Smooth muscle cell of the brain vasculature (primary cell): ENCODE data around the gene RASL11B.
"Not testable (repeated sequence)": the region's sequence is repeated elsewhere in the genome, so short reads cannot be mapped to it uniquely, and the experiment has no call there.

Experiments used
- DNase-seq: peaks from one replicate; pipeline ENCODE4 v3.0.0-alpha.2; 2012; ENCODE audit warnings: low read depth, low spot score

Gene RASL11B, protein sequence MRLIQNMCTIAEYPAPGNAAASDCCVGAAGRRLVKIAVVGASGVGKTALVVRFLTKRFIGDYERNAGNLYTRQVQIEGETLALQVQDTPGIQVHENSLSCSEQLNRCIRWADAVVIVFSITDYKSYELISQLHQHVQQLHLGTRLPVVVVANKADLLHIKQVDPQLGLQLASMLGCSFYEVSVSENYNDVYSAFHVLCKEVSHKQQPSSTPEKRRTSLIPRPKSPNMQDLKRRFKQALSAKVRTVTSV

GRCh38 chr4:52861879-52862616 is at the start of gene RASL11B:
Gene RASL11B, plus strand, starts transcription at chr4:52862317. Its CDS starts 191 bp downstream, at chr4:52862508.
- DNase-seq, result peak; percentile 23

DNA sequence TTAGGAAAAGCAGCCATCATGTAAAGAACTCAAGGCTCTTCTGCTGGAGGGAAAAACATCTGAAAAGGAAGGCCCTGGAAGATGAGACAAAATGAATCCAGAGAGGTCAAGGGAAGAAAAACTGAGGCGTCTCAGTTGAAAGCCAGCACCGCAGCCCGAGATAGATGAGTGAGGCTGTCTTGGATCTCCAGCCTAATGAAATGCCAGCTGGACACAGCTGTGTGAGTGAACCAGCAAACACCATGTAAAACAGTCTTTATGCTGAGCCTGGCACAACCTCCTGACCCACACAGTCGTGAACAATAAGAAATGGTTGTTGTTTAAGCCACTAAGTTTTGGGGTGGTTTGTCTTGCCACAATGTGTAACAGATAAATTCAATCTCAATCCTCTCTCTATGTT is 48.6 kb upstream of the RASL11B start:
- DNase-seq, result no peak

DNA sequence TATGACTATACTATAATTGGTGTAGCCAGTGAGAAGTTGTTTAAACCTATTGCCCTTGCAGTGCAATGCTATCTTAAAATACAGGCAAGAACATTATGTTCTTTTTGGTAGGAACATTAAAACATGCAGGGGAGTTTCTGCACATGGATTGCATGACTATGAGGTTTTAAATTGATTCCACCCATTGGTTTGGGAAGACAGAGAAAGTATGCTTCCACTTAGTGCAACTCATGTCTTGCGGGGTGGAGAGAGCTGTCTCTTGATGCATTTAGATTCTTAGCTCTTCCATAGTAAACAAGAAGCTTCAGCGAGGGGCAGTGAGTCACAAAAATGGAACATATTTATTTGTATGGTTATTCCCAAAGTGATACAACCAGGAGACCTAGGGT is 39.5 kb upstream of the RASL11B start:
- DNase-seq, result no peak

DNA sequence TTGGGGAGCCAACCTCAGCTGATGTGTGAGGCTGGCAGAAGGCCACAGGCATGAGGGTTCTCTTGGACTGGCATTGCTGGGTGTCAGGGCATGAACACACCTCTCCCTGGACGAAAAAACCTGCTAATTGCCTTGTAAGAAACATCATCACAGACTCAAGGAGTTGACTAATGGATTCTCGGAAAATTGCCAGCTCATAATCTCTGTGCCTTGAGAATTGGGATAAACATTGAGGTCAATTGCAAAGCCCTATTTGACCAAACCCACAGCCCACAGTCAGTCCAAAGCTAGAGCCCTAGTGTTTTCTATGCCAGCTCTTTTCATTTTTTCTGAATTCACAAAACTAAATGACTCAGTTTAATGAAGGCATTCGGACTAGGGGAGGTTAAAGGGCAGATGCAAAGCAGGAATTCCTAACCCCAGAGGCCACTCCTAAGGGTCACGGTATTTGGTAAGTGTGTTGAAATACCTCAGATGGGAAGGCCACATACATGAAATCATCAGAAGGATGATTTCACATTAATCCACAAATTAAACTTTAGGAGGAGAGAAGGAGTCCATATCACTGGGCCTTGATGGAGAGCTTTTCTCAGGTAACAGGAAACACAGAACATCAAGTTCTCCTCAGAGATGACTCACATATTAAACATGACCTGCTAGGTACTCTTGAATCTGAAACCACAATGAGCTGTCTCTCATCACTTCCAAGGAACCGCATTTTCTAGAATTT is 39.0 kb upstream of the RASL11B start:
- DNase-seq, result no peak

GRCh38 chr4:52823702-52824092 is 38.4 kb upstream of the RASL11B start:
- DNase-seq, result no peak

DNA sequence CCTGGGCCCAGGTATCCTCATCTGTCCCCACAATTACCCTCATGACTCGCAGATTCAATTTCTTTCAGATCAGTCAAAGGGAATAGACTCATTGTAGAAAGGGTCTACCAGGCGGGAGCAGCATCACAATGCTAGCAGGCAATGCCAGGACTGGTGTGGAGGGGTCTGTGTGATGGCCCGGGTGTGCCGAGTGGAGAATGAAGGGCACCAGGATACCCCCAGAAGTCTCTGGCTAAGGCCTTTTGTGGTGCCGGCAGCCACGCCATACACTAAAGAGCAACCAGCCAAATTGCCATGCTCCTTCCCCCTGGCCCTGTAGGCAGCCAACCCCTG is 37.9 kb upstream of the RASL11B start:
- DNase-seq, result no peak

- no peak for DNase-seq
Observed at GRCh38 chr4:52824603-52825459, 37.3 kb upstream of the RASL11B start.

GRCh38 chr4:52825460-52826090 is 36.5 kb upstream of the RASL11B start:
- DNase-seq, result no peak

DNA sequence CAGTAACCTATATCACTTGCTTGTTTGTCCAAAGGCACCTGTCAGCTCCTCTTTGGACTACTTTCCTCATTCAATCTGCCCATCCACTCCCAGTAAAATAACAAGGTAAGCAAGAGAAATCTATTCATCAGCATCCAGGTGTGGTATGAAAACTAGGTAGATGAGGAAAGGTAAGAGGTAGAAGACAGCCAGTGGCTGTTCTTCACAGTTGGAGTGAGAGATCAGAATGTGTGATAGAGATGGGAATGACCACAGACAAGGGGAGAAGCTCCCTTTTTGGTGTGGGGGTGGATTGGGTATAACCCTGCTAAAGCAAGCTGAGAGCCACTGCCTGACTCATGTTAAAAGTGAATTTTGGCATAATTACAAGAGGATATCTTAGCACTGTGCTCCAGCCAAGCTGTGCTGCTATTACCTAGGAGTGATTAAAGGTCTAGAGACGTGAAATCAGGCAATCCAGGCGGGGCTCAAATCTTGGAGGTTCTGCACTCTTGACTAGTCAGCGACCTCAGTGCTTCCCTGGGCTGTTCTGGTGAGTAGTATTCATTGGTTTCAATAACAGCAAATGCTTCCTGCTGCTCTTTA is 28.1 kb upstream of the RASL11B start:
- no peak for DNase-seq

DNA sequence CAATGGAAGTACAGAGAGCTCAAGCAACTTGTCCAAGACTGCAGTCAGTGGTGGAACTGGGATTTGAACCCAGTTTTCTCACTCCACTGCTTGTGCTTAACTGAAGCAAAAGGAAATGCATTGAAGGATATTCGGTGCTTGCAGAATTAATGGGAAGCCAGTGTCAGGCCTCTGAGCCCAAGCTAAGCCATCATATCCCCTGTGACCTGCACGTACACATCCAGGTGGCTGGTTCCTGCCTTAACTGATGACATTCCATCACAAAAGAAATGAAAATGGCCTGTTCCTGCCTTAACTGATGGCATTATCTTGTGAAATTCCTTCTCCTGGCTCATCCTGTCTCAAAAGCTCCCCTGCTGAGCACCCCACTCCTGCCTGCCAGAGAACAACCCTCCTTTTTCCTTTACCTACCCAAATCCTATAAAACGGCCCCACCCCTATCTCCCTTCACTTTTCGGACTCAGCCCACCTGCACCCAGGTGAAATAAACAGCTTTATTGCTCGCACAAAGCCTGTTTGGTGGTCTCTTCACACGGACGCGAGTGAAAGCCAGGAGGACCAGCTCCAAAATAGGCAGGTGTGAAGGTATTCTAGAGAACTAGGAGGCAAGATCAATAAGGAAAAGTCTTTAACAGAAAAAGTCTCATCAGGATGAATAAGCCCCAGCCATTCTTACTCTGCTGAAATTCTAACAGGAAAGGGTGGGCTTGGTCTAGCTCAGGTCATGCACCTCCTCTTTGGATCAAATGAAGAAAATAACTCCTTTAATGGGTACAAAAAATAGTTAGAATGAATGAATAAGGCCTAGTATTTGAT is 27.3 kb upstream of the RASL11B start:
- not testable (repeated sequence) for DNase-seq

- no peak for DNase-seq
Observed at GRCh38 chr4:52836120-52836519, 26.0 kb upstream of the RASL11B start.

- no peak for DNase-seq
Observed at GRCh38 chr4:52836678-52837077, 25.4 kb upstream of the RASL11B start.

DNA sequence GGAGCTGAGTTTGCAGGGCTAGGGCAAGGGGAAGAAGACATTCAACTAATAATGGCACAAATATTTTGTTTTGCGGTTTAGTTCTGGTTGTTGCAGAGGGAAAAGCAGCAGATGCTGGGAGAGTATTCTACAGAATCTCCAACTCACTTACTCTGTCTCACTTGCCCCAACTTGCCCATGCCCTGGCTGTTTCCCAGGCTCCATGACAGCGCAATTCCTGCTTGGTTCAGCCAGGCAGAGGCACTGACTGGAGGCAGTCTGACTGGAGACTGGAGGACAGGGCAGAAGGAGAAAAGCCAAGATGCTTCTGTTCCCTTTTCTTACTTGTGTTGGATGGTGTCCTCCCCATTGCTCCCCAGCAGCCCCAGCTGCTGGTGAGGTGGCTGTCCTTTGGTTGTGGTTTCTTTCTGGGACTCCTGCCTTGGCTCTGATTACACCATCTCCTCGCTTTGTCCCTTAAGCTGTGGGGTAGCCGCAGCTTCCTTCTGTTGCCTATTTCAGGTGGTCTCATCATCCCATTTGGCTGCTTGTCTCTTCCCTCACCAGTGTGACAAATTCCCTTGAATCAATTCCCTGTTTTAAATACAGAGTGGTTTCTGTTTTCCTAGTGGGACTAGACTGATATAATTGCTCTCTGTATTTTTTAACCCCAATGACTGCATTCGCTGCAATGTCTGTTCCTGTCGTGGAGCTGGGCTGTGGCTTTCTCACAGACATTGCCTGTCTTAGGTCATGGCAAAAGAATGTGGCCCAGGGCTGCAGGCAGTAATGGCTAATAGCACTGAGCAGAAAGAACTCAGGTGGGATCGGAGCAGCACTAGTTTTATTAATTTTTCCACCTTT is 24.2 kb upstream of the RASL11B start:
- no peak for DNase-seq

DNA sequence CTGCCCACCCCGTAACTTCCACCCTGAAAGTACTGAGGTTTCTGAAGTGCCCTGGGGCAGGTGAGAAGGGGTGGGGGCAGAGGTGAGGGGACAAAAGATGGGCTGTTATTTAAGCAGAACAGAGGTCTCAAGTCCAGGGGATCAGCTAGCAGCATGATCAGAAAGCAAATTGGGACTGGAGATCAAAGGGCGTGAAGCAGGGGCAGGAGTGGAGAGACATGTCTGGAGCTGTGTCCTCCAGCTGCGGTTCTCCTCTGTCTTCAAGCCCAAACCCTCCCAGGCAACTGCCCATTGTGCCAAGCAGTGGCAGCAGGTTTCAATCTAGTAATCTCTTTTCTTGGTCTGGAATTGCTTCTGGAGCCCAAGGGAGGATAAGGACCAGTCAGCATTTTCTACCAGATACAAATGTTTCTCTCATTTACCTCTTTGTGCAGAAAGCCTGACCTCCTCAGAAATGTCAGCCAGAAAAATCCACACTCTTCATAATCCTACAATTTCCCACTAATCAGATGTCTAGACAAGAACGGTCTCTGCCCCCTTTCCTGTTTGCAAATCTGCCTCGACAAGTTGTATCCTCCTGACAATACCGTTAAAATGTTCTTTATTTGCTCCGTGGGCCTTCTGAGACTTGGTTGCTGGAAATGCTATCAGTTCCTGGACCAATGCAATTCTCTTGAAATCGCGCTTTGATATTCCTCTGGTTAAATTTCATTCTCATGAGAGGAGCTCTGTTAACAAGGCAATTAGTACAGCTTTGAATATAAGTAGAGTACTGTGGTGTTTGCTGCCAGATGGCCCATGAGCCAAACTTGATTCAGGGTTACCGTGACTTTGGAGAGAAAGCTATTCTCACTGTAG is 23.2 kb upstream of the RASL11B start:
- DNase-seq, result no peak

DNA sequence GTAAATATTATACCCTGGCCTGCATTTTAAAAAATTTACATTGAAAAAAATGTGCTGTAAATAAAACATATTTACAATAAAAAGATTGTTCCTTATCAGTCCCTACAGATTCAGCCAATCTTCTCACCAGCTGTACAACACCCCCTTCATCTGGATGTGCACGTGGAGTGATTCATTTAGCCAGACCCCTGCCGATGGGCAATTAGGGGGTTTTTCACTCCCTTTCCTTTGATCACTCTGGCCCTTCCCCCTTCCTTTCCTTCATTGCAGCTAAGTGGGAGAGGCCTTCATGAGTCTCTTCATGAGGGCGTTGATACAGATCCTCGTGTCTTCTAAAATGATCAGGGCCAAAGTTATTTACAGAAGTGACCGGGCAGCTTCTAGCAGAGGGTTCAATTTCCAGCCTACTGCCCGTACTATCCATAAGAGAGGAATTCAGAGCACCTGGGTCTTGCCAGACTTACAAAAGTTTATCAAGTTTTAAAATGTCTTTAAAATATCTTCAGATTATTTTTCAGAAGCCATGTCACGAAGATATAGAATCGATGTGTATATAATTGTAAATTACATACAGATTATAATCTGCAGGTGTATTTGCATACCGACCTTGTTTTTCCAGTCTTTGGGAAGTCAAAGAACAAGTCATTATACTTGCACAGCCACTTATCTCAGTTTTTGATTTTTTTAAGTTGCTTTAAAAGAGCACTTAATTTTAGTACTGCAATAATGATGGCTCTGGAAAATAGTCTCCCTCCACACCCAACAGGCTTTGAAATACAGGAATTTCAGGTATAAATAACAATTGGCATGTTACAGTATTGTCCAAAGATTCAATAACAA is 21.4 kb upstream of the RASL11B start:
- no peak for DNase-seq

GRCh38 chr4:52841682-52842456 is 20.2 kb upstream of the RASL11B start:
- DNase-seq, result no peak

- no peak for DNase-seq
Observed at GRCh38 chr4:52842792-52843191, 19.3 kb upstream of the RASL11B start.
